SW480 (cell line): Measurements from ENCODE around the gene CEP41.
A peak's percentile ranks its signal among the peaks of the same experiment; 100 is the strongest.
"Not testable (repeated sequence)": the region's sequence is repeated elsewhere in the genome, so short reads cannot be mapped to it uniquely, and the experiment has no call there.

ENCODE experiments used
- DNase-seq: peaks from one replicate; pipeline ENCODE4 v3.0.0-alpha.2; 2016; ENCODE audit warnings: low spot score

The CEP41 gene

GRCh38 chr7:130458257-130458656, 17.4 kb upstream of the CEP41 start:
- DNase-seq, result no peak

GRCh38 chr7:130454959-130455358, 14.1 kb upstream of the CEP41 start:
- no peak for DNase-seq

DNA sequence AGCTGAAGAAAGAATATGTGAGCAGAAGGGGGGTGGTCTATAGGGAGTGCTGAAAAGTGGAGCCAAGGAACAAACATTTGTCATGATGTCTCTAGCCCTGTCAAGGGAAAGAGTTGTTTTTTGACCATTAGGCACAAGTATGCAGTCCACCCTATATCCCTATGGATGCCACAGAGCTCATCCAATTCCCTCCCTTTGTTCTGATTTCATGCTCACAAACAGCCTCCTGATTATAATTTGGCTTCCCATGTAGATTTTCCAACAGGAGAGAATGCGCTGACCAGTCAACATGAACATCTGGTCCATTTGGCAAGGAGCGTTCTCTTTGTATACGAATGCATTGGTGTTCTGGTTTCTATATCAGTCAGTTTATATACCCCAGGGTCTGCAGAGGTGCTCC, 12.1 kb upstream of the CEP41 start:
- DNase-seq, result no peak

- DNase-seq, result not testable (repeated sequence)
Observed at GRCh38 chr7:130451344-130451743, 10.5 kb upstream of the CEP41 start.

DNA sequence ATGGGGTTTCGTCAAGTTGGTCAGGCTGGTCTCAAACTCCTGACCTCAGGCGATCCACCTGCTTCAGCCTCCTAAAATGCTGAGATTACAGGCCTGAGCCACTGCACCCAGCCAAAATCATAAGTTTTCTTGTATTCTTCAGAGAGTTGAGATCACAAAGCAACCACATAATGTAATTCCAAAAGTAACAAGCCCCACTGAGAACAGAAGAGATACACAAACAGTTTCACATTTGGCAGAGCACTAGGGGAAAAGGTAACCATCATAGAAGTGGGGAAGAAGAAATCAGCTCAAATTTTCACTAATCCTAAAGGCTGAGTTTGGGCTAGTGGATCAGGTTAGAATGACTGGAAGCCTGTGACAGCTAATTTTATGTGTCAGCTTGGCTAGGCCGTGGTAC, 5.4 kb upstream of the CEP41 start:
- no peak for DNase-seq

GRCh38 chr7:130444751-130445407, 4.1 kb upstream of the CEP41 start:
- no peak for DNase-seq

DNA sequence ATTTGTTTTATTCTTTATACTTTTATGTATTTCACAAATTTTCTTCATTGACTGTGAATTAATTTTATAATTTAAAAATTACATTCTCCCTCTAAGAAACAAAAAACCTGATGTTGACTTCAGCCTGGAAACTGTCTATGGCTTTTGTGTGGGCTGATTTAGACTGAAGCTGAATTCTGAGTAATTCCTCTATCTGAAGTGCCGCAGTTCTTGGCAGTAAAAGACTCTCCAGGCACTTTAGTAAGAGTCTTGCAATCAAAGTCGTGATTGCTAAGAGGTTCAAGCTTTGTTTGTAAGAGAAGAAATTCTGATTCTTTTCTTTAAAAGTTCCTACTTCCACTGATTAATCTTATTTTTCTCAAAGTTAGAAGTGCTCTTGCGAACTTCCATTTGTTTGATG, 3.4 kb upstream of the CEP41 start:
- no peak for DNase-seq

- DNase-seq, result no peak
Observed at GRCh38 chr7:130442601-130443000, 1.8 kb upstream of the CEP41 start.

GRCh38 chr7:130441408-130441869, 623 bp upstream of the CEP41 start:
- DNase-seq, result peak; percentile 76

- DNase-seq, result no peak
Observed at GRCh38 chr7:130436253-130436652, 4.6 kb downstream of the CEP41 start.

- DNase-seq, result no peak
Observed at GRCh38 chr7:130435311-130435854, 5.4 kb downstream of the CEP41 start.

- DNase-seq, result no peak
Observed at GRCh38 chr7:130433301-130433700, 7.5 kb downstream of the CEP41 start.

DNA sequence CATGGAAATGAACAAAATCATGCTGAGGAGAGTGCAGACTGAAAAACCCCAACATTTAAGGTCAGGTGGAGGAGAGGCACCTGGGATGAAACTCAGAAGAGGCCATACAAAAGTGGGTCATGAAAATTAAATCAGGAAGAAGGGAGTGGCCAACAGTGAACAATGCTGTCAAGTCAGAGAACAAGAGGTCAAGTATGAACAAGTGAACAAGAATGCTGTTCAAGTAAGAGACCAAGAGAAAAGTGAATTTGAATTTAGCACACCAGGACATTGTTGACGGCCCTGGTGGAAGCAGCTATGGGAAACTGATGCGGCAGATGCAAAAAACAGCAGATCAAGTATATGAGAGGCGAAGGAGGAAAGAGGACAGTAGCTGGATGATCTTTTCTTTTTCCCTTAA, 7.9 kb downstream of the CEP41 start:
- DNase-seq, result no peak

GRCh38 chr7:130430841-130431666, 9.8 kb downstream of the CEP41 start:
- DNase-seq, result no peak

DNA sequence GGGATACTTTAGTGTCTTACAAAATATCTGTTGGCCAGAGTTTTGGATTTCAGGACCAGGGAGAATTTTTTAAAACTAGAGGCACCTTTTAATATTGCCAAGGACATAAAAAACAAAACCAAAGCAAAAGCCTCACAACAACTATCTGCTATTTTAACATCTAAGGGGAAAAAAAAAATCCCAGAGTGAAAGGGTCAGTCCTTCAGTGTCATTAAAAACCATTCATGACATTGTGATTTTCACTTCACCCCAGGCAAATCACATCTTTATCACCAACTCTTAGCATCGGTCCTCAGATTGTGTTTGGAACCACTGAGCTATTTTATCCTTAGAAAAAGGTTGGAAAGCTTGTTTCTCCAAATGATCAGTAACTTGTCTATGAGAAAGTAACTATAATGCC, 10.7 kb downstream of the CEP41 start:
- no peak for DNase-seq

DNA sequence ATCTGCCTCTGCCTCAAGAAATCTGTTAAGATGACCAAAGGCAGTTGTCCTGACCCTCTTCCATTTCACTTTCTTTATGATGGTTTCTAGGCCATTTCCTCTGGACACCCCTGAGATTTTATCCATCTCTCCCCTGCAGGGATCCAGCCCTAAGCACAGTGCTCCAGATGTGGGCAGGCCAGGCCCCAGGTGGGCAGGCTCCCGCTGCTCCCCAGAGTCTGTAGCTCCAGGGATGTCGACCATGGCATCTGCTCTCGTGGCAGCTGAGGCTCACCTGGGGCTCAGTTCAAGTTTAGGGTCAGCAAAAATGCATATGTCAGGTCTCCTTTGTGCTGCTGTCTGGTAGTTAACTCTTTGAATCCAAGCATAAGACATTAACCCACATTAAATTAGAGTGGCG, 11.8 kb downstream of the CEP41 start:
- no peak for DNase-seq

DNA sequence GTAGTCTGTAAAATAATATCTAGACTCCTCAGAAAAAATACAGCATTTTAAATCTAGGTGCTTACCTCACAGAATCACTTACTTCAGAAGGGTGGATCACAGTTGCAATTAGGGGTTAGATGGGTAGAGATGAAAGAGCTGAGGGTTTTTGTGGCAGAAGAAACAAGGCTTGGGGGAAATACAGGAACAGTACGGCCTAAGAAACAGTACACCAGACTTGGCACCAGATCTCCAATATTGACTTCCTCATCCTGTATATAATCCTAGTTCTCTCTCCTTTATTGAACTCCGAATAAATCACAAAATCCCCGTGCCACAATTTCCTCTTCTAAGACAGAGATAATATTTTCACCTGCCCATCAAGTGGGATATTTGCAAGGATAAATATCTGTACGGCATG, 14.3 kb downstream of the CEP41 start:
- no peak for DNase-seq

DNA sequence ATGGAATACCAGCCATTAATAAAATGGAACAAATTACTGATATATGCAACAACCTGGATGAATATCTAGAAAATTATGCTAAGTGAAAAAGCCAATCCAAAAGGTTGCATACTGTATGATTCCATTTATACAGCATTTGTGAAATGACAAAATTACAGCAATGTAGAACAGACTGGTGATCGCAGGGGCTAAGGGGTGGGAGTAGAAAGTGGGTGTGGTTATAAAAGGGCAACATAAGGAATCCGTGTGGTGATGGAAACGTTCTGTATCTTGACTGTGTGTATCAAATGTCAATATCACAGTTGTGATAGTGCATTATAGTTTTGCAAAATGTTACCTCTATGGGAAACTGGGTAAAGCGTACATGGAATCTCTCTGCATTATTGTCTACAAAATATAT, 15.0 kb downstream of the CEP41 start:
- no peak for DNase-seq

DNA sequence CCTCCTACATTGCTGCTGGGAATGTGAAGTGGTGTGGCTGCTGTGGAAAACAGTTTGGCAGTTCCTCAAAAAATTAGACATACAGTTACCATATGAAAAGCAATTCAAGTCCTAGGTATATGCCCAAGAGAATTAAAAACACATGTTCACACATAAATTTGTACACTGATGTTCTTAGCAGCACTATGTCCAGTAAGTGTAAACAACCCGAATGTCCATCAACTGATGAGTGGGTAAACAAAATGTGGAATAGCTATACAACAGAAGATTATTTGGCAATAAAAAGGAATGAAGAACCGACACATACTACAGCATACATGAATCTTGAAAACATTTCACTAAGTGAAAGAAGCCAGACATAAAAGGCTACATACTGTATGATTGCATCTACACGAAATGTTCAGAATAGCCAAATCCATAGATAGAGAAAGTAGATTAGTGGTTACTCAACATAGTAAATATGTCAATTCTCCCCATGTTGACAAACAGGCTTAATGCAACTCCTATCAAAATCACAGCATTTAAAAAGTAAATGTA, 17.2 kb downstream of the CEP41 start:
- no peak for DNase-seq

- no peak for DNase-seq
Observed at GRCh38 chr7:130421684-130422083, 19.1 kb downstream of the CEP41 start.

DNA sequence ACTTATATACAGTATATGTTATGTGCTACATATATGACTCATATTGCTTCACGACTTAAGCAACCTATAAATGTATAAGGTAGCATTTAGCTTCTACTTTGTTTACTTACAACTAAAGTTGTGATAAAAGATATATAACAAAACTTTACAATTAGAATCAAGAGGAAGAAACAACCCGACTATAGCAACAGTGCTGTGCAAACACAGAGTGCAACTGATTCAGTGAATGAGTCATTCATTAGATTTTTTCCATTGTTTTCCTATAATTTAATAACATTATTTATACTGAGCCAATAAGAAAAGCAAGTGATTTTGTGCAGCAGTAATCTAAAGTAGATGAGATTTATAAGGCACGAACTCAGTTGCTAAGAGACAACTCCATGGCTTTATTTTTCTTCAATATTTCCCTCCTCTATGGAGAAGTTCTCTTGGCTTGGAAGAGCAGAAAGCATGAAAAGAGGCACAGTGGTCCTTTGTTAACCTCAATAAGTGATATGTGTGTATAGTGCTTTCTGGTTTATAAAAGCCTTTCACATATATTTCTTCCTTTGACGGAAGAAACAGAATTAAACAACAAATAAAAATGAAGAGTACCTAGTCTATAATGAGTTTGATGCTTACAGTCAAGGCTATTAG, 19.8 kb downstream of the CEP41 start:
- no peak for DNase-seq

GRCh38 chr7:130419658-130420057, 21.2 kb downstream of the CEP41 start:
- no peak for DNase-seq

GRCh38 chr7:130418306-130418705, 22.5 kb downstream of the CEP41 start:
- DNase-seq, result no peak
